GM19455 (cell line): ENCODE results near the gene CLCN7.

Source experiments
- ATAC-seq: cut with Tn5 transposase; IDR thresholded peaks from one replicate; pipeline ENCODE4 v1.9.1; 2021; ENCODE audit not compliant: unreplicated experiment

The CLCN7 gene

DNA sequence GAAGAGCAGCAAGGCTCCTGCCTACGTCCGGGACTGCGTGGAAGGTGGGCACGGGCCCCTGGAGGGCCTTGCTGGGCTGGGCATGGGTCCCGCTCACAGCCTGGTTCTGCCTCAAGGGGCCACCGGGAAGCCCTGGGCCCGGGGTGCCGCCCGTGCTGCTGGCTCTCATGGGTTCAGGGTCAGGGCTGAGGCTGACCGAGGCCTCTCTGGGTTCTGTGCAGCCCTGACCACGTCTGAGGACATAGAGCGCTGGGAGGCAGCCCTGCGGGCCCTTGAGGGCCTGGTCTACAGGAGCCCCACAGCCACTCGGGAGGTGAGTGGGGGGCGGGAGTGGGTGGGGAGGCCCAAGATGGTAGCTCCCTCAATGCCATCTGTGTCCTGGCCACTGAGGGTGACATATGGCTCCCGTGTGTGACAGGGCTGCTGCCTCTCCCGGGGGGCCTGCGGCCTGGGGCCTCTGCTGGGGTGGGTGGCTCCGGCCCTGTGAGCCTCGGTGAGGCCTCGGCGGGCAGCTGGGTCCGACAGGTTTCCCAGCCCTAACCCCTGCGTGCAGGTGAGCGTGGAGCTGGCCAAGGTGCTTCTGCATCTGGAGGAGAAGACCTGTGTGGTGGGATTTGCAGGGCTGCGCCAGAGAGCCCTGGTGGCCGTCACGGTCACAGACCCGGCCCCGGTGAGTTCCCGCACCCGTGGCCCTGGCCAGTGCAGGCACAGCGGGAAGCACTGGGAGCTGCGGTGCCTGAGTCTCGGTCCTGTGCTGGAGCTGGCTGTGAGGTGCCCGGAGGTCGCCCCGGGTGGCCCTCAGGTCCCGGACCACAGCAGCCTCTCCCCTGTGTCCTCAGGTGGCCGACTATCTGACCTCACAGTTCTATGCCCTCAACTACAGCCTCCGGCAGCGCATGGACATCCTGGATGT is 27.5 kb upstream of the CLCN7 start:
- no peak for ATAC-seq

DNA sequence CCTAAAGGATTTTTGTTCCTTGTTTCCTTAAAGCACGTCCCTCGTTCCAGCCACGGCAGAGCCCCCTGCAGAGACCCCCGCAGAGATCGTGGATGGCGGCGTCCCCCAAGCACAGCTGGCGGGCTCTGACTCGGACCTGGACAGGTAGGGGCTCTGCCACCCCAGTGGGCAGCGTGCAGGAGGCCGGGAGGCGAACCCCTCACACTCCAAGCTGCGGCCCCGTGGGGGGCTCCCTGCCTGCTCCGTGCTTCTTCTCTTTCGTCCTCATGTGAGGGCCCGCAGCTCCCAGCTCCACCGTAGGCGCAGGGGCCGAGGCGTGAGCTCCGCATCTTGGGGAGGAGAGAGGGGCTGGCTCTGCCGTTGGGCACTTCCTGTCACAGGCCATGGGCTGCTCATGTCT is 26.8 kb upstream of the CLCN7 start:
- ATAC-seq: no peak

- ATAC-seq: no peak
Measured at GRCh38 chr16:1500465-1501150, 25.8 kb upstream of the CLCN7 start.

GRCh38 chr16:1499756-1500464 is 25.1 kb upstream of the CLCN7 start:
- ATAC-seq: no peak

DNA sequence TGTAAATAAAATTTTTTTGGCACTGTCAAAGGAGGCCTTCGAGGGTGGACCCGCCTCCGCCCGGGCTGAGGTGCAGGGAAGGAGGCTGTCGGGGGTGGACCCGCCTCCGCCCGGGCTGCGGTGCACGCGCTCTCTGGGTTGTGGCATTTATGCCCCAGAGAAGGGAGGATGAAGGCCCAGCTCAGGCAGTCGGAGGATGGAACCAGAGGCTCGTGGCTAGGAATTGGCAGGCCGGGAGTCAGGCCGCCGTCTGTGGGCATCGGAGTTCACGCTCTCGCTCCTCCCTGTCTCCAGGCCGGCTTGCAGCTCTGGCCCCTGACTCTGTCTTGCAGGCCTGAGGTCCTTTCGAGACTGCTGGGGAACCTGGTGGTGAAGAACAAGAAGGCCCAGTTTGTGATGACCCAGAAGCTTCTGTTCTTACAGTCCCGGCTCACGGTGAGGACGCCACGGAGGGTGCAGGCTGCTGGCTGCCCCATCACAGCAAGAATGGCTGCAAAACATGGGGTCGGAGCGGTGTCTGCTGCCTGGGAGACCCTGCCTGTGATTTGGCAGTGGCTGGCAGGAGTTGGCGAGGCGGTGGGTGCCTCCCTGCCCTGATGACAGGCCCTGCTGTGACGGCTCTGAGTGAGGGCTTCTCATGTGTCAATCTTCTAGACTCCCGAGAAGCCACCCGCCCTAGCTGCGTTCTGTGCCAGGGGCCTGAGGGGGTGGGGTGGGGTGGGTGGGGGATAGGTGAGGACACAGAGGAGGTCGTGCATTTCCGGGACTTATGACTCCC is 24.3 kb upstream of the CLCN7 start:
- no peak for ATAC-seq

DNA sequence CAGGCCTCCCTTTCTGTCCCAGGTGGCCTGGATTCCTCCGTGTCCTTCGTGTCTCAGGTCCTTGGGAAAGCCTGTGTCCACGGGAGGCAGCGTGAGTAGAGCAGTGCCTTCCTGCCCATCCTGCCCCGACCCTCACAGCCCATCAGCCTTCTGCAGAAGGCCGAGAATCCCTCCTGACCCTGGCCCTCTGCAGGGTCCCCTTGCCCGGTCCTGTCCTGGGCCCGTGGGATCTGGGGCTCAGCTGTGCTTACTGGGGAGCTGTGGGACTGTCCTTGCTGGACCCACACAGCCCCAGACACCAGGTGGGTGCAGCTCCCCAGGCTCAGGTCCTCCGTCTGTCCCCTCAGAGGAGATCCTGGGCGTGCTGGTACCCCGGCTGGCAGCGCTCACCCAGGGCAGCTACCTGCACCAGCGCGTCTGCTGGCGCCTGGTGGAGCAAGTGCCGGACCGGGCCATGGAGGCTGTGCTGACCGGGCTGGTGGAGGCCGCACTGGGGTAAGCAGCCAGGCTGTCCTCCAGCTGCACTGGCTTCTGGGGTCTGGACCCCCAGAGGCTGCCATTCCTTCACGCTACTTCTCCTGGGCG is 22.3 kb upstream of the CLCN7 start:
- ATAC-seq: no peak

- ATAC-seq: no peak
Measured at GRCh38 chr16:1496464-1496863, 21.6 kb upstream of the CLCN7 start.

GRCh38 chr16:1495889-1496262 is 21.0 kb upstream of the CLCN7 start:
- ATAC-seq: no peak

DNA sequence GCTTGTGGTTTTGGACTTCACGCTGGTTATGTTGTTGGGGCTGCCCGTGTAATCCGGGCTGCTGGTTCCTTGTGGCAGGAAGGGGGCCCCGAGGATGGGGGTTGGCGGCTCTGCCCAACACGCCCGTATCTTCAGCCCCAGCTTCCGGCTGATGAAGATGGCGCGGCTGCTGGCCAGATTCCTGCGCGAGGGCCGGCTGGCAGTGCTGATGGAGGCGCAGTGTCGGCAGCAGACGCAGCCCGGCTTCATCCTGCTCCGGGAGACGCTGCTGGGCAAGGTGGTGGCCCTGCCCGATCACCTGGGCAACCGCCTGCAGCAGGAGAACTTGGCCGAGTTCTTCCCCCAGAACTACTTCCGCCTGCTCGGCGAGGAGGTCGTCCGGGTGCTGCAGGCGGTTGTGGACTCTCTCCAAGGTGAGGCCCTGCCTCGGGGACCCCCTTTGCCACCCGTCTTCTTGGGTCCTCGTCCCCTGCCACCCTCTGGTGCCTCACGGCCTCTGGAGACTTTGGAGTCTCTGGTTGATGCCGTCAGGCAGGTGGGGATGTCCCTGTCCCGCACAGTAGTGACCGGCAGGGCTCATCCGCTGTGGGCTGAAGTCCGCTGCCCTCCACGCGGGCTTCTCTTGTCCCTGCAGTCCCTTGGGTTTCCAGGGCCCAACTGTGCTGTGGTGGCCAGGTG is 20.5 kb upstream of the CLCN7 start:
- ATAC-seq: no peak

DNA sequence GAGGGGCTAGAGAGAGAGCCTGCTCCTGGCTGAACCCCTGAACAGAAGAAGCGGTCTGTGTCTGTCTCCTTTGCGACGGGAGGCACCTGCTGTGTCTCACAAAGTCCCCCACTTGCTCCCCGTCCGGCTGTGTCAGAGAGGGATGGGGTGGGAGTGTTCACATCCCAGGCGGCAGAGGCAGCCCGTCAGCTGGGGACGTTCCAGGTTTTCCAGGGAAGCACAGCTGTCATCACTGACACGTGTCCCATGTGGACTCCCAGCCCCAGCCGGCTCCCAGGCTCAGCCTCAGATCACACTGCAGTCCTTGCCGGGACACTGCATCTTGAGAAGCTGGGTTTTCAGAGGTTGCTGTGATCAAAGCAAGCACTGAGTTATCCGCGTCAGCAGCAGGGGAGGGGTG is 19.9 kb upstream of the CLCN7 start:
- no peak for ATAC-seq

- no peak for ATAC-seq
Measured at GRCh38 chr16:1494129-1494640, 19.4 kb upstream of the CLCN7 start.

- no peak for ATAC-seq
Measured at GRCh38 chr16:1493746-1494094, 18.9 kb upstream of the CLCN7 start.

GRCh38 chr16:1492923-1493745 is 18.3 kb upstream of the CLCN7 start, which contains the start of gene TELO2:
TSS of gene TELO2 (plus strand) at chr16:1493360. CDS start at chr16:1494282, 922 bp downstream.
- peak; percentile 53 for ATAC-seq

DNA sequence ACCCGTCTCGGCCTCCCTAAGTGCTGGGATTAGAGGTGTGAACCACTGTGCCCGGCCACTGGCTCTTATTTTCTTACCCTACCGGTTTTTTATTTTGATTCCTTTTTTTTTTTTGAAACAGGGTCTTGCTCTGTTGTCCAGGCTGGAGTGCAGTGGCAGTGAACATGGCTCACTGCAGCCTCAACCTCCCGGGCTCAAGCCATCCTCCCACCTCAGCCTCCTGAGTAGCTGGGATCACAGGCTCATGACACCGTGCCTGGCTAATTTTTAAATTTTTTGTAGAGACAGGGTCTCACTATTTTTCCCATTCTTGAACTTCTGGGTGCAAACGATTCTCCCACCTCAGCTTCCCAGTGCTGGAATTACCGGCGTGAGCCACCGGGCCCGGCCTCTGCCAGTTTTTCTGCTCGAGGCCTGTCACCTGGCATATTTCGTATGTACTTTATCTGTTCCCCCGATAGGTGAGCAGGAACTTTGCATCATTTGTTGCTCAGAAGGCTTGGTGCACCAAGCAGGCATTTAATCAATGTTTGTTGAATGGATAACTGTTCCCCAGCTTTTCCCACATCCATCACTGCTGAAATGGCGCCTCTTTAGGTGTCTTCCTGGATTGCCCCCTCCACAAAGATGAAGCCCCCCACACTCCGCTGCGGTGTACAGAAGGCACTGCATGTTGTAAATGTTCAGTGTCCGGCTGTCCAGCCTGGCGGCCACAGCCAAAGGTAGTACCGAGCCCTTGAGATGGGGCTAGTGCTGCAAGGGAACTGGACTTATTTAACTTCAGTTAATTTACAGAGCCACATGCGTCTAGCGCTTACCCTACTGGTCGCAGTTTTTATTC is 17.5 kb upstream of the CLCN7 start:
- no peak for ATAC-seq

GRCh38 chr16:1491327-1491726 is 16.5 kb upstream of the CLCN7 start:
- ATAC-seq: no peak

DNA sequence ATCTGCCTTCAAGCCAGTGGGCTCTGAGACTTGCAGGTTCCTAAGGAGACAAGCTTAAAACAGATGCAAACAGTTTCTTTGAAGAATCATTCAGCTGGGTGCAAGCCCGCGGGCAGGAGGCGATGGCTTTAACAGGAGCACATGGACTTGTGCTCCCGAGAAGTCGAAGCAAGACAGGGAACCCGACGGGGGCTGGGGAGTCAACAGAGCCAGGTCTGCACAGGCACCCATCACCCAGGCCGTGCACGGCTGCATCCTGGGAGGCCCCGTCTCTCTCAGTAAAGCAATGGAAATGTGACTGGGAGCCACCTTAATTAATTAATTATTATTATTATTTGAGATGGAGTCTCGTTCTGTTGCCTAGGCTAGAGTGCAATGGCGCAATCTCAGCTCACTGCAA is 14.2 kb upstream of the CLCN7 start:
- no peak for ATAC-seq

DNA sequence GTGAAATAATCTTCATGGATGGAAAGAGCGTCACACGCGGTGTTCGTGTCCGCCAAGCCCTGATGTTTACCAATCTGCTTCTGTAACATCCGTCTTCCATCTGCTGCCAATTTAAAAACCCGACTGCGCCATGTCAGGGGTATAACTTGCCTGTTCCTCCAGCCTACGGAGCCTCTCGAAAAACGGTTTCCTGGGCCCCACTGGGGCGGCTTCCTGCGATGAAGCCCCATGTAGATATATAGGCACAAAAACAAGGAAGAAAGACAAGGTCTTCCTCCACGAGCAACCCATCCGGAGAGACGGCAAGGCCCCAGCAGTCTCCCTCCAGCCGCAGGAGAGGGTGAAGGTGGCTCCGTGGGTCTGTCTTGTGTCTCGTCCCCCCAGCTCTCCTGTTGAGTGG is 13.8 kb upstream of the CLCN7 start, which contains the start of gene PTX4:
Gene PTX4, minus strand, starts transcription at position 326 of the 400 bp plus-strand sequence. Its CDS starts 35 bp downstream, at position 291.
- ATAC-seq: no peak

DNA sequence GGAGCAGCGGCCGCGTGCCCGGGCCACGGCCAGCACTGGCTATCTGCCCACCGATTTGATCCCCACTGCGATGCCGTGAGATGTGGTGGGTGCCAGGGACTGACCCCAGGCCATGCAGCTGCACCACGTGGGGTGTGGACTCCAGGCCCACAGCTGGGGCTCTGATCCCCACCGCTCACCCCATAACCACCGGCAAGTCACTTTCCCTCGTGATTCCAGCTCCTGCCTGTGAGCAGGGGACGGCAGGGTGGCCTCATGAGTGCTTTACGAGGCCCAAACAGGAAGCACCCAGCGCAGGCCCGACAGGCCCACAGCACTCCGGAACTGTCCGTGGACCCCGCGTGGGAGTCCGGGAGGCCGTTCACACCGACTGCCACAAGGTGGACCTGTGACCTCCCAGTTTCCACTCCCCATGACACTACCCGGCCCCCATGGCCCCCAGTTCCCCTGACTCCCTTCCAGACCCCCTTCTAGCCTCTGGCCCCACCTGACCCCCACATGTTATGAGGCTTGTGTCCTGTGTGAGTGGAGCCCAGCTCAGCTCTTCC is 13.3 kb upstream of the CLCN7 start:
- no peak for ATAC-seq
